ENCODE data around the gene GDPD4. TPM values are rescaled to one million over a fixed set of nuclear protein-coding genes. Genes with fewer than 3 reads are reported as not detected.

The GDPD4 gene, protein sequence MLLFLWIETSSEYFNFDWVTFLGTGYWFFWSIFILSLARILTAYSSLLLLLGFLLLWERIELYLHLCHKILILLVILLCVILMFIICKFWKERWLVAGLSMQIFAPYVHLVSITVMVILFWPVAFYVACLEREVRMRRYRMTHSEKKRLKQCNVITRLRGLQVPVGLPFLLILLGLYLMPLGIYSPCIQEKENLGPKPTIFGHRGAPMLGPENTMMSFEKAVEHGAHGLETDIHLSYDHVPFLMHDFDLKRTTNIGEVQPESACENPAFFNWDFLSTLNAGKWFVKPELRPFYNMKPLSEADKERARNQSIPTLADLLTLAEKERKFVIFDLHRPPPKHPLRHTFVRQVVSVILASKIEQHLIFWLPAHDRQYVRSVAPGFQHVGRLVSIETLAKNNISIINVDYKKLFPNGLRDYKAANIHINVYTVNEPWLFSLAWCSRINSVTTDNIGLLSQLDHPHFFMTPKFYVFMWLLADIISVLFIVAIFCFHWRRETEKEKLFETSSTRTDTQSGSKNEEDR
- not detected in 2 replicates for total RNA-seq

GRCh38 chr11:77301510-77301909 lies at the start of gene GDPD4:
TSS of gene GDPD4 (minus strand) at chr11:77301686. CDS start at chr11:77285137, 16,549 bp downstream.

Other genes with a start within 250 kb of the GDPD4 start
- 11.6 and 14.9 TPM in 2 replicates for gene CAPN5, start 234.7 kb downstream of the GDPD4 start, total RNA-seq
- gene OMP, start 198.8 kb downstream of the GDPD4 start, total RNA-seq, result not detected in 2 replicates
- gene MYO7A, start 173.4 kb downstream of the GDPD4 start, total RNA-seq, result under 0.01 TPM in 1 of 2 replicates, not detected in the other
- gene PAK1, start 172.4 kb upstream of the GDPD4 start, total RNA-seq, result 18.5 and 30.1 TPM in 2 replicates